RCC 7860 (cell line): ENCODE data around the gene IQCB1.
"Not testable (repeated sequence)": the region's sequence is repeated elsewhere in the genome, so short reads cannot be mapped to it uniquely, and the experiment has no call there.

ENCODE experiments used
- DNase-seq: peaks from one replicate; pipeline ENCODE4 v3.0.0-alpha.2; 2015; ENCODE audit warnings: low spot score
- FAIRE-seq: peaks from 2 replicates; lab custom pipeline; 2012; peaks lifted over from hg19 to GRCh38; lab: Jason Lieb, UNC

Gene IQCB1

DNA sequence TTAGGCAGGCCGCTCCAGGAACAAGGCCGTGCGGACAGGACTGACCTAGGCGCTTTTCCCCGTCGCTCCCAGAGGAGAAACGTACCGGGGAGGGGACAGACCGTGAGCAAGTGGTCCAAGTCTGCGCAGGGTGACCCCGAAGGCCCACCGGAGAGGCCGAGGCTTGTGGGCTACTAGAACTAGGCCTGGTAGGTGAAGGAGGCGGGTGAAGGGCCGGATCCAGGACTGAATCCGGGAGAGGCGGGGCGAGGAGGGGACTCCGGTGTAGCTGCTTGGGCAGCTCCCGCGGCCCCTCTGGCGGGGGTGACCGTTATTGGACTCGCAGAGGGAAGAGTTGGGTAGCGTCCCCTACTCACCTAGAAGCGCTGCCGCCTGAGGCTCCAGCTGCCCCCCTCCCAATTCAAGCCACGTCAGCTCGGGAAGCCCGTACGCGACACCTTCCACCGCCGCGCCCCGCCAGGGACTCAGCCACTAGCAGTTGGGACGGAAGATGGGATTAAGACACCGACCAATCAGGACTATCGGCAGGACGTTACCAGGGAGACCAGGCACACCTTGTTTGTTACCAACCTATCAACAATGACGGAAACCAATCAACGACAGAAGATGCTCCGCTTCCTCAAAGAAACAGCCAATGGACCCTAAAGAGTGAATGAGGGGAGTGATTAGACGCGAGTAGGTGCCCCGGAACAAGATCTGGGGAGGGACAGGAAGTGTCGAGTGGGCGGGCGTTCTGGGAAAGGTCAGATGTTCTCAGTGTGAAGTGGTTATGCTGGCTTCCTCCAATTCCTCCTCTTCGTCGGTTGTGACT is 85.4 kb downstream of the IQCB1 start, which contains the start of gene GOLGB1:
Gene GOLGB1 (minus strand): TSS at position 466 of the 811 bp plus-strand sequence. CDS start 18,770 bp downstream, outside the sequence.
- FAIRE-seq (peak; percentile 98), DNase-seq (peak; percentile 99)

- DNase-seq (no peak), FAIRE-seq (no peak)
These were observed 86.1 kb downstream of the IQCB1 start for GRCh38 chr3:121748680-121749275.

GRCh38 chr3:121747976-121748375 is 86.9 kb downstream of the IQCB1 start:
- FAIRE-seq (no peak), DNase-seq (no peak)

DNA sequence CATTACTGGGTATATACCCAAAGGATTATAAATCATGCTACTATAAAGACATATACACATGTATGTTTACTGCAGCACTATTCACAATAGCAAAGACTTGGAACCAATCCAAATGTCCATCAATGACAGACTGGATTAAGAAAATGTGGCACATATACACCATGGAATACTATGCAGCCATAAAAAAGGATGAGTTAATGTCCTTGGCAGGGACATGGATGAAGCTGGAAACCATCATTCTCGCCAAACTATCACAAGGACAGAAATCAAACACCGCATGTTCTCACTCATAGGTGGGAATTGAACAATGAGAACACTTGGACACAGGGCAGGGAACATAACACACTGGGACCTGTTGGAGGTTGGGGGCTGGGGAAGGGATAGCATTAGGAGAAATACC is 91.8 kb downstream of the IQCB1 start:
- not testable (repeated sequence) for FAIRE-seq, DNase-seq

GRCh38 chr3:121740896-121741295 is 94.0 kb downstream of the IQCB1 start:
- no peak for DNase-seq
- FAIRE-seq: no peak

DNA sequence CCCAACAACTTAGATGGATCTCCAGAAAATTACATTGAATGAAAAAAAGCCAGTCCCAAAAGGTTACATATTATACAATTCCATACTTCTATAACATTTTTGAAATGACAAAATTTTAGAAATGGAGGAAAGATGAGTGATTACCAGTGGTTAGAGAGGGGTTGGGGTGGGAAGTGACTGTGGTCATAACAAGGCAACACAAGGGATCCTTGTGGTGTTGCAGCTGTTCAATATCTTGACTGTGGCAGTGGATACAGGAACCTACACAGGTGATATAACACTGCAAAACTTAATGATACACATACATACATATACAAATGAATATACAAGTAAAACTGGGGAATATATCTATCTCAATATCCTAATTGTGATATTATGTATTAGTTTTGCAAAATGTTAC is 95.0 kb downstream of the IQCB1 start:
- DNase-seq: no peak
- no peak for FAIRE-seq

DNA sequence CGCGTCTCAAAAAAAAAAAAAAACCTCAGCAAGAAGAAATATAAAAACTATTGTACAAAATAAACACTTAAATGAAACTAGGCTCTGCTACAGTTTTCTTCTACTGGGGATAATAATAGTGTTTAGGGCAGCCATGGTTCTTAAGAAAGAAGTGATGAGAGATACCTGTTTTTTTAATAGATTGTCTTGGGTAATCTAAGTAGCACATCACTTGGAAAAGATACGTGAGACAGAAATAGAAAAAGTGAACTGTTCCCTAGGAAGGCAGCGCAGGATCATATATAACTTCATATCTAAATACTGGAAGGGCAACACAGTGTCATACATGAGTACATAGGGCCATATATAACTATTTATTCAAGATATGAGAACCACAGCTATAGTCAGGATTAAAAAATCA is 97.2 kb downstream of the IQCB1 start:
- FAIRE-seq (no peak), DNase-seq (no peak)

GRCh38 chr3:121736112-121736511 is 98.7 kb downstream of the IQCB1 start:
- DNase-seq (no peak), FAIRE-seq (no peak)

DNA sequence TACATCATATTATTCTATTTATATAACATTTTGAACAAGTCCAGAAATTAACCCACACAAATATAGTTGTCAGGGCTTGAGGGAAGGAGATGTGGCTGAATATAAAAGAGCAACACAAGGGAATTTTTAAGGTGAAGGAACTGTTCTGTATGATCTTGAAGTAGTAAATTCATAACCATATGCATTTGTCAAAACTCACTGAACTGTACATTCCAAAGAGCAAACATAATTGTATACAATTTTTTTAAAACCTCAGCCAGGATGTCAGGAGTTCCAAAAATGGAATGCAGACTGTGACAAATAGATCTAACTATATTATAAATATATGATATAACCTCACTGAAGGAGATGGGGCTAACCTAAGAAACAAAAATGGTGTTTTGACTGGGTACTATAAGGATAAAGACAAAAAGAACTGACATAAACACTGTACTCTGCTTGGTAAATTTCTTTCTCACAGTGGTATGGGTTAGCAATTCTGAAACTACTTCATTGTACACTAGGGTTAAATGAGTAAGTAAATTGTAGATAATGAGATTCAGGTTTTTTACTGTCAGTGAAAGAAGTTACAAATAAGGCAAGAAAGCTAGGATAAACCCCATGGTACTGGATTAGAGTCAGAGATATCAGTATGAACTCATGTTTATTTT is 99.7 kb downstream of the IQCB1 start:
- FAIRE-seq (no peak), DNase-seq (no peak)

DNA sequence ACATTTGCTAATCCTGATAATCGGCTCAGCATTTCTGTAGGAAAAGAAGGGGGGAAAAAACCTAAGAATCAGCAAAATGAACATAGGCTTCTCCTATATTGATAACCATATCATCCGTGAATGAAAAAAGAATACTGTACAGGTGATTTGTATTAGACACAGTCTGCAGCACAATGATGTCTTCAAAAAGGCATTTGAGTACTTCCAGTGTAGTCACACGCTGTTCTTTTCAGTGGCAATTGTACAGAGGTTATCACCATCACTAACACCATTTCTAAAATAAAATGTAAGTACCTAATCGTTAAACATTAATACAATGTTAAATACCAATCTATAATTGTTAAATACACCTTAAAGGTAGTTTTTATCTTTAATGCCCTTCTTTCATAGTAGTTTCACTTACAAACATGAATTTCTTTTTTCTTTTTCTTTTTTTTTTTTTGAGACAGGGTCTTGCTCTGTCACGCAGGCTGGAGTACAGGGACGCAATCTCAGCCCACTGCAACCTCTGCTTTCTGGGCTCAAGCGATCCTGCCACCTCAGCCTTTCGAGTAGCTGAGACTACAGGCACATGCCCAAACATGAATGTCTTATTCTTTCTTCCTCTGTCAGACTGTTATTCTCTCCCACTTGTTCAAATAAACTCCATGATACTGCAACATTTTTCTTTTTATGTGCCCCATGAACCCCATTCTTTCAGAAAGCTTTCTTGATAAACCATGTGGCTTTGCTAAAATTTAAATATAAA is 103.7 kb downstream of the IQCB1 start:
- FAIRE-seq (no peak), DNase-seq (no peak)

GRCh38 chr3:121724130-121724529 is 110.7 kb downstream of the IQCB1 start:
- FAIRE-seq: no peak
- no peak for DNase-seq

- DNase-seq (no peak), FAIRE-seq (no peak)
These were observed 111.4 kb downstream of the IQCB1 start for GRCh38 chr3:121723485-121723884.

- no peak for FAIRE-seq
- no peak for DNase-seq
These were observed 112.4 kb downstream of the IQCB1 start for GRCh38 chr3:121722411-121722810.

GRCh38 chr3:121720163-121720562 is 114.7 kb downstream of the IQCB1 start:
- FAIRE-seq: no peak
- DNase-seq: no peak
